Measurements from ENCODE around the gene SYNDIG1.

Gene SYNDIG1

DNA sequence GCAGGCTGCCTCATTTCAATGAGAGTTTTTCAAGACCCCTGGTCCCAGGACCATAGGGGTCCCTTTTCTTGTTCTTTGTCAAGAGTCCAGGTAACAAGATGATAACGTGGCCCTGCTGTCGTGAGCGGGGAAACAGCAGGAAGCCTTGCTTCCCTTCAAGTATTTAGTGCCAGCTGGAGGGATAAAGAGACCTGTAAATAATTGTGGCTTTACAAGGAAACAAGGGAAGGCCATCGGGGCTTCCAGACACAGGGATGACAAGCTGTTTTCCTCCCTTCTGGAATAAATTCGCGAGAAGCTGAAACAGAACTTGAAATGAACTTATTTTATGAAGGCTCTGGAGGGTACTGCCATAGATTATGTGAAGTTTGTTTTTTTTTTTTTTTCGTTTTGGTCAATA is 163.2 kb downstream of the SYNDIG1 start:
- in situ Hi-C loops (cut with HindIII; ENCODE audit: low pct_ligation_motif_present, low pct_unique_long_range_greater_than_20kb, low sequenced_read_pairs), result no loop called here
- no peak for DNase-seq

DNA sequence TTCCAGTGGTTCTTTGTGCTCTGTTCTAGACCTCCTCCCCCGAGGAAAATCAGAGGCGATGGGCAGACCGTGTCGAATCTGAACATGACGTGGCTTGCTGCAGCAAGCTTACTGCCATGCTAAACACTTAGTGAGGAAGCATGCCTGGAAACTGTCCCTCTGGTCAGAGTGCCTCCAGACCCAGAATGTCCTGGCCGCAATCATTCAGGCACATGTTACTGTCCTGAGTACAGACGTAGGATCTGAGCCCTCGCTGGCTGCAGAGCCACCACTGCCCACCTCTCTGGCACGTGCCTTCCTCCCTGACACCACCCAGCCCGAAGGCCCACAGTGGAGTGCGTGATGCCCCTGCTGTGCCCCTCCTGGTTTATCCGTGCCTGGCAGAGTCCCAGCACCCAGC is 163.6 kb downstream of the SYNDIG1 start:
- in situ Hi-C loops (cut with HindIII; ENCODE audit: low pct_ligation_motif_present, low pct_unique_long_range_greater_than_20kb, low sequenced_read_pairs), result no loop called here
- DNase-seq, result no peak

DNA sequence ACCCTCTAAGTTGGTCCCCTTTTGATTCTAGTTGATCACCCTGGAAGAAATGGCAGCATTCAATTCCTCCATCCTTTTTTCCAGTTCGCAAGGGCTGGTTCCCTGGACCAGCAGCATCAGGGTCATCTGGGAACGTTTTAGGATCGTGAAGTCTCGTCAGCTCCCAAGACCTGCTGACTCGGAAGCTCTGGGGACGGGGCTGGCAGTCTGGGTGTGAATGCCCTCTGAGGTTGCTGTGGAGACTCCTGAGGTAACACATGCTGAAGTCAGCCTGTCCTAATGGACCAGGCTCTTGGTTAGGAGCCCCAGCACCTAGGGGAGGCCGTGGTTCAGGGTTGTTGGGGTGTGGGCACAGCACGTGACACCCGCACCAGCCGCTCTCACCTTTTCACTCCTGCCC is 164.1 kb downstream of the SYNDIG1 start:
- in situ Hi-C loops (cut with HindIII; ENCODE audit: low pct_ligation_motif_present, low pct_unique_long_range_greater_than_20kb, low sequenced_read_pairs), result no loop called here
- DNase-seq, result no peak

DNA sequence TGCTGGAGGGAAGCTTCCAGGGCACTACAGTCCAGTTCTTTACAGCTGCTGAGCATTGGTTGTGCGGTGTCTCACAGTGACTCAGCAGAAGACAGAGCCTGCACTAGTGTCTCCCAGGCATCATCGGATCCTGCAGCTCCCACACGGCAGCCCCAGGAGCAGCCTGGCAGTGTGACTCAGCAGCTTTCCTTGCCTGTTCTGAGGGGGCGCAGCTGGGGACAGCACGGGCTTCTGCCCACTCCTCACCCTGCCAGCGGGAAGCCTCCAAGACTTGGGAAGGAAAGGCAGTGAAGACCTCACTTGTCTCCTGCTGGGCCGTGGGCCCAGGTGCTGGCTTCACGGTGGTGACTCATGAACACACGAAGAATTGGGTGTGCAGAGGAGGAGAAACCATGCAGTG is 165.4 kb downstream of the SYNDIG1 start:
- DNase-seq, result peak; percentile 77
- in situ Hi-C loops (cut with HindIII; ENCODE audit: low pct_ligation_motif_present, low pct_unique_long_range_greater_than_20kb, low sequenced_read_pairs), result no loop called here

DNA sequence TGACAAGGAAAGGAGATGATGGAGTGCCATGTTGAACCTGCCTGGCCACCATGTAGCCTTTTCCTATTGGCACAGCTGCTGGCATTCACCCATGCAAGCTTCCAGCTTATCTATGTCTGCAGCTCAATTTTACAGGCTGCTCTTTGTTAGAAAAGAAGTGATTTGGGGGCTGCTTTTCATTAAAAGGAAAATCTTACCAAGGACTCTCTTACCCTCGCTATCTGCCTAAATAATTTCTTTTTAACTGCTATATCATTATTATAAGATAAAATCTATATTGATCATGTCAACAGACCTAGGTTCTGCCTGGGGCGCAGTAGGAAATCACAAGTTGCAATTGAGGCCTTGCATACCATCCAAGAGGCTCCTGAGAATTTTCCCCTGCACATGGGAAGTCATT is 167.2 kb downstream of the SYNDIG1 start:
- no peak for DNase-seq
- in situ Hi-C loops (cut with HindIII; ENCODE audit: low pct_ligation_motif_present, low pct_unique_long_range_greater_than_20kb, low sequenced_read_pairs), result no loop called here

DNA sequence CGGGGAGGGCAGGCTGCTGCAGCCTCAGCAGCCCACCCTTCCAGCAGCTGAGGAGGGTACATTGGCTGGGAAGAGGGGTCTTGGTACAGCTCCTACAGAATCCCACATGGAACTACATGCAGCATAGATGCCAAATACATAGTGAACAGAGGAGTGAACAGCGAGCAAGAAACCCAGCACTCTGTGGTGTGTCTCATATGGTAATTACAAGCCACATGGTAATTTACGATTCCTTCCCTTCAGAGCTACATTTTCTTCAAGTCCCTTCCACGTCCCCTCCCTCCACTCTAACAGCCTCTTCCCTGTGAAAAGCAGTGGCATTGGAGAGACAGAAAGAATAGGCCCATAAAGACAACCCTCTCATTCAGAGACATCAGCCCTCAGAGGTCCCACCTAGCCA is 167.7 kb downstream of the SYNDIG1 start:
- in situ Hi-C loops (cut with HindIII; ENCODE audit: low pct_ligation_motif_present, low pct_unique_long_range_greater_than_20kb, low sequenced_read_pairs), result no loop called here
- no peak for DNase-seq

DNA sequence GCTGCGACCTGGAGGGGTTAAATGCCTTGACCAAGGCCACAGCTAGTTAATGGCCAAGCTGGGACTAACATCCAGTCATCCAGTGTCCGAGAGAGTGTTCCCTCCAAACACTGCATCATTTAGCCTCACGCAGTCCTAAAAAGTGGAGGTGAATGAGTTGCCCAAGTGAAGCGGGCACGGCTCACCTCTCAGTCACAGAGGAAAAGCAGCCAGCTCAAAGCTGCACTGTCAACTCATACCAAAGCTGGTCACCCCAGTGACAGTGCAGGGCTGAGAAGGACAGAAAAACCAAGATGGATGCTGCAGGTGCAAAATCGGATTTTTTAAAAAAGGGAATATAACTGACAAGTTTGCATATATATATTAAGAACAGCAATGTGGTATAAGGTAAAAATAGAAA is 168.5 kb downstream of the SYNDIG1 start:
- in situ Hi-C loops (cut with HindIII; ENCODE audit: low pct_ligation_motif_present, low pct_unique_long_range_greater_than_20kb, low sequenced_read_pairs), result no loop called here

DNA sequence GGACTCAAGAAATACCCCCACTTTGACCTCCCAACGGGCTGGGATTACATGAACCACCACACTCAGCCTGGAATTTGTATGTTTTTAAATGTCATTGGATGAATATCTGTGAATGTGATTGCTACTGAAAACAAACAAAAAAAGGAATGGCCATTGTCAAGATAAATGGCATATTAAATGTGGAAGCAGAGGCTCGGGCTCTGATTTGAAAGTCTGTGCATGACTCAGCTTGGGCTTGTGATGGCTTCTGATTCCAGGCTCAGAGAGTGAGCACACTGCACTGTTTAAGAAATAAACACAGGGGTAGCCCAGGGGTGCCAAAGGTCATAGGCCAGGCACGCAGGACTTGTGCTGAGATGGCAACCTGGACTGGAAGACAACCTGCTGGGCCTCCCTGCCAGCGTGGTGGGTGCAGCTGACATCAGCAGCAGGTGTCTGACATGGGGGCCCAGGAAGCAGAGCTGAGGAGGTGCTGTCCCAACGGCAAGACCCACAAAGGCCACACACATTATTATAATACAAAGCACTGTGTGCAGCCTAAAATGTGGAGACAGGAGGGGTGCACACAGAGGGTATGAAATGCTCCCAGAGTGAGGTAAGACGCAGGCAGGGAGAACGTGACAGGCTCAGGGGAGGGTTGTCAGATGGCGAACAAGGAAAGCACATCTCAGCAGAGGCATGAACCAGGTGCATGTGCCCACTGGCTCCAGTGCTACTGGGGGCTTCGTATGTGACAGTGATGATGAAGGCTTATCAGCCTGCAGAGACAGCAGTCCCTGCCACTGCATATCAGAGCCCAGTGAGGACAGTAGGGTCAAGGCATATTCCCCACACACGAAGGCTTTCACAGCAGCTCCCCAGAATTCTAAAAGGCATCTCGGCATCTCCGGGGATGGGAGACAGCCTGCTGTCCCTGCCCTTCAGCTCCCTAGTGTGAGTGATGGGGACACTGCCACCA is 169.4 kb downstream of the SYNDIG1 start:
- no peak for DNase-seq
- in situ Hi-C loops (cut with HindIII; ENCODE audit: low pct_ligation_motif_present, low pct_unique_long_range_greater_than_20kb, low sequenced_read_pairs), result no loop called here

More for the DNA sequence above, 168.5 kb downstream of the SYNDIG1 start:
- DNase-seq, result no peak

DNA sequence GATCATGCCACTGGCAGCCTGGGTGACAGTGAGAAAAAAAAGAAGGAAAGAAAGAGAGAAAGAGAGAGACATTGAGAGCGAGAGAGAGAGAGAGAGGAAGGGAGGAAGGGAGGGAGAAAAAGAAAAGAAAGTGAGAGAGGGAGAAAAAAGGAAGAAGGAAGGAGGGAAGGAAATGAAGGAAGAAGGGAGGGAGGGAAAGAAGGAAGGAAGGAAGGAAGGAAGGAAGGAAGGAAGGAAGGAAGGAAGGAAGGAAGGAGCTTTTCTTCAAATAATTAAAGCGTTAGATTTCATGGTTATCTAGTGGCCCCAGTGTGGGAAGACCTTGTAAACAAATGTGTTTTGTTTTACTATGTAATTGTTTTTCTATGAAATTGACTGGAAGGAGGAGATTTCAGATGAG is 170.8 kb downstream of the SYNDIG1 start:
- DNase-seq, result no peak
- in situ Hi-C loops (cut with HindIII; ENCODE audit: low pct_ligation_motif_present, low pct_unique_long_range_greater_than_20kb, low sequenced_read_pairs), result no loop called here

DNA sequence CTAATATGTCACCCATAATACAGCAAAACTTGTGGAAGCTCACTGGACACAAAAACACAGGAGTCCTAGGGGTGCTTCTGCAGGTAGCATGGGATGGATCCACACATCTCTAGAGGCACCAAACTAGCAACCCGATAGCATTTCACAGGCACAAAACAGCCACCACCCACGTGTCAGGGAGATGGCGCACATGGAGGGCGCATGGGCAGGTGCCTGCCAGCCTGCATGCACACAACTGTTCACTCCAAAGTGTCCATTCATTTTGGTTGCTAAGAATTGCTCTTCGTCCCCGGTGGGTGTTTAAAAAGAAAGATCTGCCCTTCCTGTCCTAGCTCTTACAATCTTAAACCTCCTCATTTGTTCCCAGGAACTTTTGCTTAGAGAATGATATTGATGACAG is 171.3 kb downstream of the SYNDIG1 start:
- in situ Hi-C loops (cut with HindIII; ENCODE audit: low pct_ligation_motif_present, low pct_unique_long_range_greater_than_20kb, low sequenced_read_pairs), result no loop called here
- no peak for DNase-seq

DNA sequence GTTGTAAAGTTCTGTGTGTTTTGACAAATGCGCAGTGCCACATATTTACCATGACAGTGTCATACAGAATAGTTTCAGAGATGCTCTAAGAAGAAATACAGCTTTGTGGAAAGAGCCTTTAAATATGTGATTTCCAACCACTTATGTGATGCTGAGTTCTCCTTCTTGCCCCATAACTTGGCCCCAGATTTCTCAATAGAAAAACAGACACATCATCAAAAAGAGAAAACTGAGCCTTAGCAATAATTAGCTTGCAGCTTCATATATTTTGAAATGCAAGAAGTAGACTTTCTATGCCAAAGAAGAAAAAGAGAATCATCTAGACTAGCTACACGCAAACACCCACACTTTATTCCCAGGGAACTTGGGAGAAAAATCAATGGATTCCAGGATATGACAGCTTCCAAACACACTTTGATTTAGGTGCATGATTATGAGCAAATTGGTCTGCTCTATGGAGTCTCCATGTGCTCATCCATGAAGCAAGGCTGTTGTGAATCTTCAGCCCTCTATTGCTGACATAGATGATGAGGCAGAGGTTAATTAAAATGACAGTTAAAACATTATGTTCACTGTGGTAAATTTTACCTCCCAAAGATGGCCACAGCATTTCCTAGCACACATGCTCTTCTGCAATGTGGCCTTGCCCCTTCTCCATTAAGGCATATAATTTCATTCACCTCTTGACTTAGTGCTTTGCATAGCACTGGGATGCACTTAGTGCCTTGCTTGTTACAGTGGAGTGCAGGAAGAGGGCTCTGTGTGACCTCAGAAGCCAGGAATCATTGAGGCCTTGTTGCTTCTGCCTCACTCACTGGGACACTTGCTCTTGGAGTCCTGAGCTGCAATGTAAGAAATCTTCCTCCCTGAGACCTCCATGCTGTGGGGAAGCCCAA is 174.6 kb downstream of the SYNDIG1 start:
- in situ Hi-C loops (cut with HindIII; ENCODE audit: low pct_ligation_motif_present, low pct_unique_long_range_greater_than_20kb, low sequenced_read_pairs), result no loop called here
- no peak for DNase-seq

DNA sequence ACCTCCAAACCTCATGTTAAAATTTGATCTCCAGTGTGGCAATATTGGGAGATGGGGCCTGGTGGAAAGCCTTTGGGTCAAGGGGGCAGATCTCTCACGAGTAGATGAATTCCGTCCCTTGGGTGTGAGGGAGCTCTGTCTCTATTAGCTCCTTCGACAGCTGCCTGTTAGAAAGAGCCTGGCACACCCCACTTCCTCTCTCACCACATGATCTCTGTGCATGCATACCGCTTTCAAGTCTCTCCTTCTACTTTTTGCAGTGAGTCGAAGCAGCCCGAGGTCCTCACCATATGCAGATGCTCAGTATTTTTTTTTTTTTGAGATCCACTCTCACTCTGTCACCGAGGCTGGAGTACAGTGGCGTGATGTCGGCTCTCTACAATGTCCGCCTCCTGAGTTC is 176.9 kb downstream of the SYNDIG1 start:
- in situ Hi-C loops (cut with HindIII; ENCODE audit: low pct_ligation_motif_present, low pct_unique_long_range_greater_than_20kb, low sequenced_read_pairs), result no loop called here
- no peak for DNase-seq

DNA sequence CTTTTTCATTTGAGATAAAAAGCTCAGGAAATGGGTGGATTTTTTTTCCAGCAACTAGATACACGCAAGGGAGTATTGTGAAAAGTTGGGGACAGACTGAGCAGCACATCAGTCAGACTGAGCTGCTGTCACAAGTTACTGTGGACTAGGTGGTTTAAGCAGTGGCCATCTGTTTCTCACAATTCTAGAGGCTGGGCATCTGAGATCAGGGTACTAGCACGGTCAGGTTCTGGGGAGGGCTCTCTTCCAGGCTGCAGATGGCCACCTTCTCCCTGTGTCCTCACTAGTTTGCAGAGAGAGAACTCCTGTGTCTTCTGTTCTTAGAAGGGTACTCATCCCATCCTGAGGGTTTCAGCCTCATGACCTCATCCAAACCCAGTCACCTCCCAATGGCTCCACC is 178.3 kb downstream of the SYNDIG1 start:
- in situ Hi-C loops (cut with HindIII; ENCODE audit: low pct_ligation_motif_present, low pct_unique_long_range_greater_than_20kb, low sequenced_read_pairs), result no loop called here

DNA sequence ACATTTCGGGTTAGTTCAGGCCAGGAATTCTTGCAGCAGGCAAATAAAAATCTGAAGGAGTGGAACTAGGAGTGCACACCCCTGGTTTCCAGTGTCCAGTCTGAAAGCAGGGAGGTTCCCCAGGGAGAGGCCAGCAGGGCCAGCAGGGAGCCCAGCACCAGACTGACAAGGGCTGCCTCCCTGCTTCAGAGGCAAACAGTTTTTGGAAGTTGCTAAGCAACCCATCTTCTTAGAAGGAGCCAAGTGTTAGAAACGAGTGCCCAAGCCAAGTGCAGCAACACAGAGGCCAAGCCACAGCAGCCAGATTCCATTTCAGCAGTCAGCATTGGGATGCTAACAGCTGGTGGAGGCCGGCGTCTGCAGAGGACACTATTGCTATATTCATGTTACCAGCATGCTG is 179.1 kb downstream of the SYNDIG1 start:
- no peak for DNase-seq

More for the DNA sequence above, 178.3 kb downstream of the SYNDIG1 start:
- no peak for DNase-seq

DNA sequence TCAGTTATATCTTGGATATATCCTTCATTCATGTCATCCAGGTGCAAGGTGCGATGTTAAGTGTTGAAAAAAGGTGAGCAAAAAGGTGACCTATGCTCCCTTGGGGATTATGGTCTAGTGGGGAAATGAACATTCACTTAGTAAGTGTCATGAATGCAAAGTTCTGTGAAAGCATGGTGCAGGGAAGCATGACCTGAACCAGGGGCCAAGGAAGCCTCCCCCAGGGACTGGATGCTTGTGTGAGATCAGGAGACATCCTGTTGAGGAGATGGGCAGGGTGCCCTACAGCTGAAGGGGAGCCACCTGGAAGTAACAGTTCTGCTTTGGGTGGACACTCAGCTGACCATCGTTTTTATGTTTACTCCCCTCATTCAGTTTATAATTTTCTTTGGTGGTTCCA is 179.5 kb downstream of the SYNDIG1 start:
- DNase-seq, result no peak
- in situ Hi-C loops (cut with HindIII; ENCODE audit: low pct_ligation_motif_present, low pct_unique_long_range_greater_than_20kb, low sequenced_read_pairs), result no loop called here

More for the DNA sequence above, 179.1 kb downstream of the SYNDIG1 start:
- in situ Hi-C loops (cut with HindIII; ENCODE audit: low pct_ligation_motif_present, low pct_unique_long_range_greater_than_20kb, low sequenced_read_pairs), result no loop called here

DNA sequence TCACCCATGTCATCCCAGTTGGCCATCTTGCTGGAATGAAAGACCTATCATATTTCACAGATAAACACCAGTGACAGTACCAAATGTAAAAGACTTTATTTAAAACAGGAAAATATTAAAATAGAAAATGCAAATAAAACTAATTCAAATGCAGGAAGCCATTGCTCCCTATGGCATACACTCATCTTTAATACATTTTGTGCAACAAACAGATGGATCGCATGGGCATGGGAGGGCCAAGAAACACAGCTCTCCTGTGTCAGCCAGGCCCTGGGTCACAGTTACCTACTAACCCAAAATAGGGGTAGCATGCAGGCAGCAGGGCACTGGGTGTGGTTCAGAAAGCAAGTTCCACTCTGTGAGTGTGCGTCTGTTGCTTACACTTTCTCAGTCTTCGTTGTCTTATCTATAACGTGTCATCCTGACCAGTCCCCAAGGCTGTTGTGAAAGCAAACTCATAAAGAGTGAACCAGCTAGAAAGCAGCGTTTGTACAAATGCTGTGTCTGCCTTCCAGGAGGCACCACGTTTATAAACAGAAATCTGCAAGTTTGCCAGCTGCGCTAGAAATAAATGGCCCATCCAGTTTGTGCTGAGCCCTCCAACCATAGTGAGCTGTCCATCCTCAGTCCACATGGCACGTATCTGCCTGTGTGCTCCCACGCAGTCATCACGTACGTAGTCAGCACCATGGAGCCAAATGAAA is 180.5 kb downstream of the SYNDIG1 start:
- in situ Hi-C loops (cut with HindIII; ENCODE audit: low pct_ligation_motif_present, low pct_unique_long_range_greater_than_20kb, low sequenced_read_pairs), result no loop called here
- no peak for DNase-seq

DNA sequence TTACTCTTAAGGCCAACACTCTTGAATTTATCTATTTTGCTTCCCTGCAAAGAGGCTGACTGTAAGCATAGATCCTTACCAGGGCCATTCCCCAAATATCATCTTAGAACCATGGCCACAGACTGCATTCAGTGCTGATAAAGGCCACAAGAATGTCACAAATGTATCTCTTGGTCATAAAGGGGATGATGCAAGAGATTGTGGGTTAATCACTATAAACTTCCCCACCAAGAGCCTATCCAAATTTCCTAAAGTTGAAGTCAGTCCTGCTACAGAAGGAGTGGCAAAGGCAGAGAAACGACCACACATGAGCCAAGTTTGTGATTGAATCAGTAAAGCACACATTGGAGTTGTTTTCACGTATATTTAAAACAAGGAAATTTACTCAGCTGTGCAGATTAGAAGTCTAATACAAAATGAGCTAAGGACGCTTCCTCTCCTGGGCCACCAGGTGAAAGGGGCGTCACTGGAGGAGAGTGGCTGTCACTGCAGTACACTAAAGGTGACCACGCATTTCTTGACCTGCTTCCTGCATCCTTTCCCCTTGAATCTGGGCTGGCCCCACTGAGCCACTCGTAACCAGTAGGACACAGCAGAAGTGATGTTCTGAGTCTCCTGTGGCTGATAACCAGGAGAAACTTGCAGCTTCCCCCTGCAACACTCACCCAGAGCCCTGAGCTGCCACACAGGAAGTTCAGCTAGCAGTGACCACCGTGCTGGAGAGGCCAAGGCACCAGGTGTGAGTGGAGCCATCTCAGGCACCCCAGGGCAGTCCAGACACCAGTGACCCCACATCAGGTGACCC is 181.9 kb downstream of the SYNDIG1 start:
- DNase-seq, result peak; percentile 76
- in situ Hi-C loops (cut with HindIII; ENCODE audit: low pct_ligation_motif_present, low pct_unique_long_range_greater_than_20kb, low sequenced_read_pairs), result no loop called here

DNA sequence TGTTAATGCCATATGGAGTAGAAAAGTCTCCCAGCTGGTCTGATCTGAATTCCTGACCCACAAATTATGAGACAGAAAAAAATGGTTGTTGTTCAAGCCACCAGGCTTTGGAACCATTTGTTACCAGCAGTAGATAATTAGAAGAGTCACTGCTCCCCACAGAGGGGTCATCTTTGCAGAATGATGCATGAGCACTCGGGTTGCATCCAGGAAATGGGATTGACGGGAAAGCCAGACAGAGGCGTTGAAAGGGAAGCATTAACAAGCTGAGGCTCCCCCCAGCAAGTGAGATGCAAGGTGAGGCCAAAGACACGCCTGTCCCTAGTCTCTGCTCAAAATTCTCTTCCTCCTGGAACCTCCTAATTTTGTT is 182.5 kb downstream of the SYNDIG1 start:
- DNase-seq, result no peak
- in situ Hi-C loops (cut with HindIII; ENCODE audit: low pct_ligation_motif_present, low pct_unique_long_range_greater_than_20kb, low sequenced_read_pairs), result no loop called here
